Ishikawa (cell line): ENCODE results near the gene TMBIM1.

Source experiments
- CEBPB ChIP-seq: IDR thresholded peaks from 2 replicates; pipeline ENCODE4 v1.6.1; 2012
- CREB1 ChIP-seq: IDR thresholded peaks from 2 replicates; pipeline ENCODE4 v1.6.1; 2012; ENCODE audit warnings: low read depth
- EGR1 ChIP-seq: IDR thresholded peaks from 2 replicates; pipeline ENCODE4 v1.6.1; 2012
- EP300 ChIP-seq: IDR thresholded peaks from 2 replicates; pipeline ENCODE4 v1.6.1; 2012; ENCODE audit warnings: borderline replicate concordance
- FOXM1 ChIP-seq: IDR thresholded peaks from 2 replicates; pipeline ENCODE4 v1.6.1; 2012; ENCODE audit warnings: low read depth, borderline replicate concordance
- NFIC ChIP-seq: IDR thresholded peaks from 2 replicates; pipeline ENCODE4 v1.6.1; 2012
- RAD21 ChIP-seq: IDR thresholded peaks from 2 replicates; pipeline ENCODE4 v1.6.1; 2012; ENCODE audit warnings: low read depth
- TAF1 ChIP-seq: IDR thresholded peaks from 2 replicates; pipeline ENCODE4 v1.6.1; 2012; ENCODE audit warnings: low read depth, mild to moderate bottlenecking
- TCF12 ChIP-seq: IDR thresholded peaks from 2 replicates; pipeline ENCODE4 v1.6.1; 2012; ENCODE audit warnings: low read depth
- TEAD4 ChIP-seq: IDR thresholded peaks from 2 replicates; pipeline ENCODE4 v1.6.1; 2012
- USF1 ChIP-seq: IDR thresholded peaks from 2 replicates; pipeline ENCODE4 v1.6.1; 2012
- YY1 ChIP-seq: IDR thresholded peaks from 2 replicates; pipeline ENCODE4 v1.6.1; 2012; ENCODE audit warnings: low read depth
- ZBTB7A ChIP-seq: IDR thresholded peaks from 2 replicates; pipeline ENCODE4 v1.6.1; 2012; ENCODE audit warnings: low read depth
- TF ChIP-seq, protein P1 (sequence below): IDR thresholded peaks from 2 replicates; pipeline ENCODE4 v1.6.1; 2012; ENCODE audit warnings: low read depth, mild to moderate bottlenecking
- TF ChIP-seq, protein P2 (sequence below): IDR thresholded peaks from 2 replicates; pipeline ENCODE4 v1.6.1; 2012

Gene TMBIM1

DNA sequence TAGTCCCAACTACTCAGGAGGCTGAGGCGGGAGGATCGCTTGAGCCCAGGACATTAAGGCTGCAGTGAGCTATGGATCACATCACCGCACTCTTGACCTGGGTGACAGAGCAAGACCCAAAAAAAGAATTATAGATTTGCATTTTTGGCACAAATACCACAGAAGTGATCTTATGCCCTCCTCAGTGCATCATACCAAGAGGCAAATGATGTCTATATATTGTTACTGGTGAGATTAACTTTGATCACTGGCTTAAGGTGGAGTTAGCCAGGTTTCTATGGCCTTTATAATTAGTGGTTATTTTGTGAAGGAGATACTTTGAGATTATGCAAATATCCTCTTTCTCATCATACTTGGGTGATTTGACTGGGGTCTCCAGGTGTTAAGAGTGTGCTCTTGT, 42.2 kb upstream of the TMBIM1 start:
- no peak for TF ChIP-seq FOXM1
- TF ChIP-seq, protein P1, sequence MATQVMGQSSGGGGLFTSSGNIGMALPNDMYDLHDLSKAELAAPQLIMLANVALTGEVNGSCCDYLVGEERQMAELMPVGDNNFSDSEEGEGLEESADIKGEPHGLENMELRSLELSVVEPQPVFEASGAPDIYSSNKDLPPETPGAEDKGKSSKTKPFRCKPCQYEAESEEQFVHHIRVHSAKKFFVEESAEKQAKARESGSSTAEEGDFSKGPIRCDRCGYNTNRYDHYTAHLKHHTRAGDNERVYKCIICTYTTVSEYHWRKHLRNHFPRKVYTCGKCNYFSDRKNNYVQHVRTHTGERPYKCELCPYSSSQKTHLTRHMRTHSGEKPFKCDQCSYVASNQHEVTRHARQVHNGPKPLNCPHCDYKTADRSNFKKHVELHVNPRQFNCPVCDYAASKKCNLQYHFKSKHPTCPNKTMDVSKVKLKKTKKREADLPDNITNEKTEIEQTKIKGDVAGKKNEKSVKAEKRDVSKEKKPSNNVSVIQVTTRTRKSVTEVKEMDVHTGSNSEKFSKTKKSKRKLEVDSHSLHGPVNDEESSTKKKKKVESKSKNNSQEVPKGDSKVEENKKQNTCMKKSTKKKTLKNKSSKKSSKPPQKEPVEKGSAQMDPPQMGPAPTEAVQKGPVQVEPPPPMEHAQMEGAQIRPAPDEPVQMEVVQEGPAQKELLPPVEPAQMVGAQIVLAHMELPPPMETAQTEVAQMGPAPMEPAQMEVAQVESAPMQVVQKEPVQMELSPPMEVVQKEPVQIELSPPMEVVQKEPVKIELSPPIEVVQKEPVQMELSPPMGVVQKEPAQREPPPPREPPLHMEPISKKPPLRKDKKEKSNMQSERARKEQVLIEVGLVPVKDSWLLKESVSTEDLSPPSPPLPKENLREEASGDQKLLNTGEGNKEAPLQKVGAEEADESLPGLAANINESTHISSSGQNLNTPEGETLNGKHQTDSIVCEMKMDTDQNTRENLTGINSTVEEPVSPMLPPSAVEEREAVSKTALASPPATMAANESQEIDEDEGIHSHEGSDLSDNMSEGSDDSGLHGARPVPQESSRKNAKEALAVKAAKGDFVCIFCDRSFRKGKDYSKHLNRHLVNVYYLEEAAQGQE: no peak

DNA sequence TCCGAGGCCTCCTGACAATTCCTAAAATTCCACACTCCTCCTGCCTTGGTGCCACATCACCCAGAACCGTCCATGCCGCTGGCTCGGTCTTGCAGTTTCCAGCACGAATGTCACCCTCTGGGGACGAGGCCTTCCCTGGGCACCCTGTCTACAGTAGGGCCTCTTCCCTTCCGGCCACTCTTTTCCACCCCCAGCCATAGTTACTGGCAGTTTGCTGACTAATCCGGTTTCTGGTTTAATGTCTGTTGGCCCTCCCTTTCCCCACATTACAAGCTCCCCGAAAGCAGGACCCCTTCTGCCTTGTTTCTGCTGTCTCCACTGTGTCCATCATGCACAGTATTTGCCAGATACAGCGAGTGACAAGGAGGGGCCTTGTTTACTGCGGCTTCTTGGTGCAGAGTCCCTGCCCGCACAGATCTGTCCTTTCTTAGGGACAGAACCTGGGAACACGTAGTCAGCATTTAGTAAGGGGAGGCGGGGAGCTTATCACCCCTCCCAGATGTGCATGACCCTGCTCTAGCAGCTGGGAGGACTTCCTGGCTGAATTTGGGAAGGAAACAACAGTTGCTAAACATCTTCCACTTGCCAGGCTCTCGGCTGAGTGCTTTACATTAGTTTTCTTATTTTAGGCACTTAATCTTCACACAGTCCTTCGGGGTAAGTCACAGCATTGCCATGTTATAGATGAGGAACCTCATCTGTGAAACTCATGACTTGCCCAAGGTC, 40.8 kb upstream of the TMBIM1 start:
- TF ChIP-seq EGR1: no peak
- no peak for TF ChIP-seq ZBTB7A
- no peak for TF ChIP-seq TAF1
- TF ChIP-seq USF1: no peak
- no peak for TF ChIP-seq CREB1
- TF ChIP-seq, protein P1: no peak
- no peak for TF ChIP-seq NFIC
- no peak for TF ChIP-seq TEAD4
- no peak for TF ChIP-seq YY1
- no peak for TF ChIP-seq TCF12
- TF ChIP-seq FOXM1: no peak
- no peak for TF ChIP-seq RAD21
- TF ChIP-seq, protein P2, sequence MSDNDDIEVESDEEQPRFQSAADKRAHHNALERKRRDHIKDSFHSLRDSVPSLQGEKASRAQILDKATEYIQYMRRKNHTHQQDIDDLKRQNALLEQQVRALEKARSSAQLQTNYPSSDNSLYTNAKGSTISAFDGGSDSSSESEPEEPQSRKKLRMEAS: no peak
- TF ChIP-seq CEBPB: no peak
- no peak for TF ChIP-seq EP300

- no peak for TF ChIP-seq ZBTB7A
- no peak for TF ChIP-seq NFIC
- TF ChIP-seq RAD21: no peak
- no peak for TF ChIP-seq TEAD4
- no peak for TF ChIP-seq EP300
- TF ChIP-seq TCF12: no peak
- TF ChIP-seq, protein P2: no peak
- TF ChIP-seq CREB1: no peak
- no peak for TF ChIP-seq EGR1
- TF ChIP-seq TAF1: no peak
- TF ChIP-seq USF1: no peak
- no peak for TF ChIP-seq CEBPB
- TF ChIP-seq, protein P1: no peak
- no peak for TF ChIP-seq FOXM1
Measured at GRCh38 chr2:218332288-218332687, 40.0 kb upstream of the TMBIM1 start.

DNA sequence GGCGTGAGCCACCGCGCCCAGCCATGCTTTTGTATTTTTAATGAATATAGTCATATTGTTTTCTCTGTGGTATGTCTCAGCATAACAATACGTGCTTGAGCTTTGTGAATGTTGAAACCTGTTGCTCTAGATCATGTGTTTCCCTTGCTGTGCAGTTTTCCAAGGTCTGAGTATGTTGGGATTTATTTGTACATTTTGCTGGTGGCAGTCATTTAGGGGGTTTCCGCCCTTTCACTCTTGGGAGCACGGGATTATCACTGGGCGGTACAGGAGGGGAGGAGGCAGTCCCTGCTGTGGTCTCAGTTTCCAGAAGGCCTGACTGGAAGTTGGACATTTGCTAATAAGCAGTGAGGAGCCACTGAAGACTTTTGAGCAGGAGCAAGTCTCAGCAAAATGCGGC, 39.4 kb upstream of the TMBIM1 start:
- TF ChIP-seq NFIC (no peak), ZBTB7A (no peak), RAD21 (no peak), TCF12 (no peak), EGR1 (no peak), TAF1 (no peak), TEAD4 (no peak), USF1 (no peak), FOXM1 (no peak), YY1 (no peak), CEBPB (no peak)
- TF ChIP-seq, protein P2: no peak
